DOHH2 (cell line): ENCODE results near the gene DIP2B.

Source experiments
- CTCF ChIP-seq: fragments of 200-600 bp; sonication (generic); IDR thresholded peaks from one replicate; pipeline ENCODE4 v1.5.1; 2014; ENCODE audit warnings: antibody characterized with exemption, mild to moderate bottlenecking, low read depth, low read length; ENCODE audit not compliant: poor library complexity, severe bottlenecking
- EZH2phosphoT487 ChIP-seq: fragments of 200-600 bp; sonication (generic); IDR thresholded peaks from 2 replicates; pipeline ENCODE4 v1.6.1; 2017; ENCODE audit warnings: borderline replicate concordance, mild to moderate bottlenecking, antibody characterized with exemption, low read length, moderate library complexity, mixed read lengths

GRCh38 chr12:50706606-50707005, 201.8 kb downstream of the DIP2B start:
- TF ChIP-seq CTCF, result no peak
- no peak for TF ChIP-seq EZH2phosphoT487
